GM12801 (cell line): ENCODE data around the gene NADSYN1.

Experiments used
- TF ChIP-seq, protein P1 (sequence below): IDR thresholded peaks from one replicate; pipeline ENCODE4 v1.5.1; 2011; ENCODE audit warnings: control low read depth; ENCODE audit not compliant: insufficient read length; ENCODE audit errors: extremely low read depth

NADSYN1 gene

GRCh38 chr11:71491940-71492339, 38.9 kb downstream of the NADSYN1 start:
- TF ChIP-seq, protein P1, sequence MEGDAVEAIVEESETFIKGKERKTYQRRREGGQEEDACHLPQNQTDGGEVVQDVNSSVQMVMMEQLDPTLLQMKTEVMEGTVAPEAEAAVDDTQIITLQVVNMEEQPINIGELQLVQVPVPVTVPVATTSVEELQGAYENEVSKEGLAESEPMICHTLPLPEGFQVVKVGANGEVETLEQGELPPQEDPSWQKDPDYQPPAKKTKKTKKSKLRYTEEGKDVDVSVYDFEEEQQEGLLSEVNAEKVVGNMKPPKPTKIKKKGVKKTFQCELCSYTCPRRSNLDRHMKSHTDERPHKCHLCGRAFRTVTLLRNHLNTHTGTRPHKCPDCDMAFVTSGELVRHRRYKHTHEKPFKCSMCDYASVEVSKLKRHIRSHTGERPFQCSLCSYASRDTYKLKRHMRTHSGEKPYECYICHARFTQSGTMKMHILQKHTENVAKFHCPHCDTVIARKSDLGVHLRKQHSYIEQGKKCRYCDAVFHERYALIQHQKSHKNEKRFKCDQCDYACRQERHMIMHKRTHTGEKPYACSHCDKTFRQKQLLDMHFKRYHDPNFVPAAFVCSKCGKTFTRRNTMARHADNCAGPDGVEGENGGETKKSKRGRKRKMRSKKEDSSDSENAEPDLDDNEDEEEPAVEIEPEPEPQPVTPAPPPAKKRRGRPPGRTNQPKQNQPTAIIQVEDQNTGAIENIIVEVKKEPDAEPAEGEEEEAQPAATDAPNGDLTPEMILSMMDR, result no peak

DNA sequence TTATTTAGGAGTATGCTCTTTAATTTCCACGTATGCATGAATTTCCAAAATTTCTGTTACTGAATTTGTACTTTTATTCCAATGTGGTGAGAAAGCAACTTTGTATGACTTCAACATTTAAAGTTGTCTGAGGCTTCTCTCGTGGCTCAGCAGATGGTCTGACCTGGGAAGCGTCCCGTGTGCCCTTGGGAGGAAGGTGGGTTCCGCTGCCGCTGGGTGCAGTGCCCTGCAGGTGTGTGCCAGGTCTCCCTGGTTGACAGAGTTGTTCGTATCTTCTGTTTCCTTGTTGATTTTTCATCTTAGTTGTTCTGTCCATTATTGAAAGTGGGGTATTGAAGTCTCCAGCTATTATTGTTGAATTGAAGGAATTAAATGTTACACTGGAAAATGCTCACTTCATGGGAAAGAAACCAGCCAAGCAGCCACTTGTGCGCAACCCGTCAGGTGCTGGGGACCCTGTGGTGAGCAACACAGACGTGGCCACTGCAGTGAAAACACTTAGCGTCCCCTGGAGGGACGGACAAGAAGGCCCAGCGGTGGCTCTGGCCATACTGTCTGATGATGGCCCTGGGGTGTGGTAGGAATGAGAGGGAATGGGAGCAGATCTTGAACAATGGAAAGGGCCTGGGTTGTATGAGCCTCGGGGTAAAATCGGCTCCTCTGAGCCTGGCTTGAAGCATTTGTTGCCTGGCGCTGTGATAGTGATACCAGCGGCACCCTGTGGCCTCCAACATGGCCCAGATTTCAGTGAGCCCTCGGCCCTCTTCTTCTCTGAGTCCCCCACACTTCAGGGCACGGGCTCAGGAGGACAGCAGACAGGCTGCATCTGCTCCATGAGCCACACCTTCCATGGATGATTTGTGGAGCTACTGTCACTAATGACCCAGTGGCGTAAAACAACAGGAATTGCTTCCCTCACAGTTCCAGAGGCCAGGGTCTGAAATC, 42.6 kb downstream of the NADSYN1 start:
- TF ChIP-seq, protein P1, result no peak

GRCh38 chr11:71496421-71496820, 43.4 kb downstream of the NADSYN1 start:
- TF ChIP-seq, protein P1, result no peak

- TF ChIP-seq, protein P1, result no peak
Measured at GRCh38 chr11:71498091-71498490, 45.1 kb downstream of the NADSYN1 start.

- TF ChIP-seq, protein P1, result no peak
Measured at GRCh38 chr11:71499125-71499524, 46.1 kb downstream of the NADSYN1 start.

DNA sequence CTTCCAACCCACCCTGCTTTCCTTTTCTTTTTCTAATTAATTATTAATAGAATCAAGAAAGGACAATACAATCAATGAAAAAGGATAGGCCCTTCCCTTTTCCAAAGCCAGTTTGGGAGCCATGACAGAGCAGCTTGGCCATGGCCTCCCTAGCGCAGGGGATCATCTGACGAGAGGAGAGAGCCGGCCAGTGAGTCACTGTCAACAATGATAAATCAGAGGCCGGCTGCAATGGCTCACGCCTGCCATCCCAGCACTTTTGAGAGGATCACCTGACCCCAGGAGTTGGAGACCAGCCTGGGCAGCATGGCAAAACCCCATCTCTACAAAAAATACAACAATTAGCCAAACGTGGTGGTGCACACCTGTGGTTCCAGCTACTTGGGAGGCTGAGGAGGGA, 46.5 kb downstream of the NADSYN1 start:
- TF ChIP-seq, protein P1, result no peak

GRCh38 chr11:71500601-71501021, 47.6 kb downstream of the NADSYN1 start:
- TF ChIP-seq, protein P1, result no peak
